ENCODE results near the gene SLC25A21.
"Not testable (repeated sequence)": the region's sequence is repeated elsewhere in the genome, so short reads cannot be mapped to it uniquely, and the experiment has no call there.

The SLC25A21 gene

GRCh38 chr14:36817071-36817930 is 355.1 kb downstream of the SLC25A21 start:
- DNase-seq: no peak

GRCh38 chr14:36816481-36816880 is 355.9 kb downstream of the SLC25A21 start:
- DNase-seq: no peak

GRCh38 chr14:36814783-36815182 is 357.6 kb downstream of the SLC25A21 start:
- not testable (repeated sequence) for DNase-seq

GRCh38 chr14:36810209-36810608 is 362.2 kb downstream of the SLC25A21 start:
- DNase-seq: no peak

GRCh38 chr14:36807727-36808126 is 364.7 kb downstream of the SLC25A21 start:
- no peak for DNase-seq

GRCh38 chr14:36805131-36805559 is 367.3 kb downstream of the SLC25A21 start:
- no peak for DNase-seq

- DNase-seq: no peak
Observed at GRCh38 chr14:36797634-36798033, 374.8 kb downstream of the SLC25A21 start.

GRCh38 chr14:36791402-36791801 is 381.0 kb downstream of the SLC25A21 start:
- no peak for DNase-seq

- DNase-seq: no peak
Observed at GRCh38 chr14:36785511-36785910, 386.9 kb downstream of the SLC25A21 start.

GRCh38 chr14:36784541-36784940 is 387.9 kb downstream of the SLC25A21 start:
- no peak for DNase-seq

GRCh38 chr14:36781897-36782296 is 390.5 kb downstream of the SLC25A21 start:
- no peak for DNase-seq

GRCh38 chr14:36773558-36773957 is 398.8 kb downstream of the SLC25A21 start:
- no peak for DNase-seq

GRCh38 chr14:36773136-36773540 is 399.3 kb downstream of the SLC25A21 start:
- no peak for DNase-seq

- DNase-seq: no peak
Observed at GRCh38 chr14:36771028-36771640, 401.3 kb downstream of the SLC25A21 start.

- DNase-seq: no peak
Observed at GRCh38 chr14:36768638-36769337, 403.6 kb downstream of the SLC25A21 start.

- DNase-seq: no peak
Observed at GRCh38 chr14:36767603-36768281, 404.7 kb downstream of the SLC25A21 start.

GRCh38 chr14:36766974-36767373 is 405.4 kb downstream of the SLC25A21 start:
- DNase-seq: no peak

GRCh38 chr14:36757734-36758601 is 414.4 kb downstream of the SLC25A21 start:
- no peak for DNase-seq

GRCh38 chr14:36756226-36756625 is 416.2 kb downstream of the SLC25A21 start:
- no peak for DNase-seq

- no peak for DNase-seq
Observed at GRCh38 chr14:36755756-36756155, 416.6 kb downstream of the SLC25A21 start.

- no peak for DNase-seq
Observed at GRCh38 chr14:36751920-36752319, 420.5 kb downstream of the SLC25A21 start.

- no peak for DNase-seq
Observed at GRCh38 chr14:36751106-36751505, 421.3 kb downstream of the SLC25A21 start.

Measured in stimulated activated naive CD4-positive, alpha-beta T cell treated with Interleukin-2 at 50 U/mL for 16 hours (primary cell).